Endodermal cell (in vitro differentiated cells): ENCODE measurements around the gene MCTS1. TPM values are rescaled to one million over a fixed set of nuclear protein-coding genes. Genes with fewer than 3 reads are reported as not detected.
A peak's percentile ranks its signal among the peaks of the same experiment; 100 is the strongest.

Experiments used
- DNase-seq: peaks from one replicate; pipeline ENCODE4 v3.0.0-alpha.2; 2017
- H3K27ac ChIP-seq: 2 replicates; pipeline ENCODE4 v1.5.1; 2013; ENCODE audit warnings: mild to moderate bottlenecking, low read depth, low read length, moderate library complexity
- H3K27me3 ChIP-seq: 2 replicates; pipeline ENCODE4 v1.6.1; 2013; ENCODE audit warnings: mild to moderate bottlenecking, low read length, moderate library complexity; ENCODE audit not compliant: insufficient read depth, control insufficient read depth, poor library complexity, severe bottlenecking
- H3K36me3 ChIP-seq: 2 replicates; pipeline ENCODE4 v1.7.0; 2013; ENCODE audit warnings: mild to moderate bottlenecking, low read length, moderate library complexity; ENCODE audit not compliant: control insufficient read depth, insufficient read depth
- H3K4me1 ChIP-seq: one replicate; pipeline ENCODE4 v1.7.0; 2013; ENCODE audit warnings: low read length; ENCODE audit not compliant: control insufficient read depth, insufficient read depth
- H3K4me3 ChIP-seq: 2 replicates; pipeline ENCODE4 v1.5.1; 2013; ENCODE audit warnings: mild to moderate bottlenecking, low read length, moderate library complexity
- H3K9ac ChIP-seq: 2 replicates; pipeline ENCODE4 v1.6.1; 2013; ENCODE audit warnings: mild to moderate bottlenecking, low read length, moderate library complexity; ENCODE audit not compliant: poor library complexity, severe bottlenecking; ENCODE audit errors: extremely low read depth
- H3K9me3 ChIP-seq: 2 replicates; pipeline ENCODE4 v1.6.1; 2013; ENCODE audit warnings: mild to moderate bottlenecking, low read length, moderate library complexity; ENCODE audit not compliant: control insufficient read depth
- H3K27ac Mint-ChIP-seq: 2 replicates; pipeline ENCODE4 v1.8.0; 2020; ENCODE audit warnings: mixed read lengths
- H3K27me3 Mint-ChIP-seq: 2 replicates; pipeline ENCODE4 v1.8.0; 2021; ENCODE audit warnings: mild to moderate bottlenecking, mixed read lengths; ENCODE audit not compliant: insufficient read depth
- H3K36me3 Mint-ChIP-seq: 2 replicates; pipeline ENCODE4 v1.8.0; 2020; ENCODE audit warnings: low read depth, mixed read lengths
- H3K4me1 Mint-ChIP-seq: 2 replicates; pipeline ENCODE4 v1.8.0; 2020; ENCODE audit warnings: mixed read lengths
- H3K4me3 Mint-ChIP-seq: 2 replicates; pipeline ENCODE4 v1.8.0; 2020; ENCODE audit warnings: mild to moderate bottlenecking, moderate library complexity, mixed read lengths
- H3K9me3 Mint-ChIP-seq: 2 replicates; pipeline ENCODE4 v1.8.0; 2020; ENCODE audit warnings: mild to moderate bottlenecking, mixed read lengths
- WGBS, 2 experiments: methylation state at CpG; one replicate each; pipeline versions ENCODE4 v1.1.5 to v1.1.7; 2013; ENCODE audit warnings: missing lambda C conversion rate in 2 of 2, mixed read lengths in 1 of 2; ENCODE audit not compliant: insufficient coverage in 1 of 2, insufficient read length in 1 of 2; 5-methylcytosine and 5-hydroxymethylcytosine counted together
- total RNA-seq, 2 donors: library from RNA; stranded (reverse); fragmentation: NEBNext Ultra II Directional in 1 of 2; extraction: Animal tissue kit (Norgen Biotek cat#: 25700) in 1 of 2; gene quantifications; 2 replicates in 1 of 2; 3 replicates in 1 of 2; pipeline ENCODE4 v1.2.1, GENCODE V29; 2021
- TF ChIP-seq, protein P1 (sequence below): fragments of 200-600 bp; sonication (generic); conservative IDR thresholded peaks from 2 replicates; pipeline ENCODE4 v1.5.0; 2021; ENCODE audit warnings: antibody characterized with exemption, mild to moderate bottlenecking

MCTS1 gene
- total RNA-seq, 2 donors from 2014 or later = 24.0 to 27.3 TPM

DNA sequence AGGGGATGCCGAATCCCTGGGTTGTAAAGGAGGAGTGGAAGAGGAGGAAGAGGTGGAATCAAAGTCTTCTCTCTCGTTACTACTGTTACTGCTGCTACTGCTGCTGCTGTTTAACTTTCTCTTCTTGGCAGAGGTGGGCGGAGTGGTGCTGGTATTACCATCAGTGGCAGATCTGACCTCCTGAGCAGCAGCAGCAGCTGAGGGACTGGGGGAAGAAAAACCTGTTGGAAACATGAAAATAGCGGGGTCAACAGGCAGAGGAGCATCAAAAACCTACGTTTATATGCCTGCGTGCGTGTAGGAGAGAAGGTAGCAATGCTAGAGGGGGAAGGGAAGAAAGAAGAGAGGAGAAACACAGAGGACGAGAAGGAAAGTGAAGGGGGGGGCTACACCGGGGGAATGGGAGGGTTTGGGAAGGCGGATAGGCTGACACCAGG lies 43.5 kb upstream of the MCTS1 start:
- Histone ChIP-seq H3K9me3 (no peaks in the 10 kb centered on the region), H3K9ac (peak overlapping the region; percentile 88), H3K27ac (peak overlapping the region; percentile 97), H3K27me3 (no peaks in the 10 kb centered on the region), H3K4me3 (peak overlapping the region; percentile 93), H3K4me1 (no peaks in the 10 kb centered on the region), H3K36me3 (peaks cover 14% of the 10 kb centered on the region)
- peak overlapping the region; percentile 80 for H3K4me3 Mint-ChIP-seq
- peaks cover 13% of the 10 kb centered on the region for H3K36me3 Mint-ChIP-seq
- H3K27me3 Mint-ChIP-seq = no peaks in the 10 kb centered on the region
- H3K27ac Mint-ChIP-seq = peak overlapping the region; percentile 93
- 0 to 7% methylated on average over 3 to 8 of the region's 10 CpGs for WGBS, 2 experiments
- H3K4me1 Mint-ChIP-seq = peaks cover 6% of the 10 kb centered on the region
- DNase-seq = no peak
- H3K9me3 Mint-ChIP-seq = peaks cover 42% of the 10 kb centered on the region
- TF ChIP-seq, protein P1, sequence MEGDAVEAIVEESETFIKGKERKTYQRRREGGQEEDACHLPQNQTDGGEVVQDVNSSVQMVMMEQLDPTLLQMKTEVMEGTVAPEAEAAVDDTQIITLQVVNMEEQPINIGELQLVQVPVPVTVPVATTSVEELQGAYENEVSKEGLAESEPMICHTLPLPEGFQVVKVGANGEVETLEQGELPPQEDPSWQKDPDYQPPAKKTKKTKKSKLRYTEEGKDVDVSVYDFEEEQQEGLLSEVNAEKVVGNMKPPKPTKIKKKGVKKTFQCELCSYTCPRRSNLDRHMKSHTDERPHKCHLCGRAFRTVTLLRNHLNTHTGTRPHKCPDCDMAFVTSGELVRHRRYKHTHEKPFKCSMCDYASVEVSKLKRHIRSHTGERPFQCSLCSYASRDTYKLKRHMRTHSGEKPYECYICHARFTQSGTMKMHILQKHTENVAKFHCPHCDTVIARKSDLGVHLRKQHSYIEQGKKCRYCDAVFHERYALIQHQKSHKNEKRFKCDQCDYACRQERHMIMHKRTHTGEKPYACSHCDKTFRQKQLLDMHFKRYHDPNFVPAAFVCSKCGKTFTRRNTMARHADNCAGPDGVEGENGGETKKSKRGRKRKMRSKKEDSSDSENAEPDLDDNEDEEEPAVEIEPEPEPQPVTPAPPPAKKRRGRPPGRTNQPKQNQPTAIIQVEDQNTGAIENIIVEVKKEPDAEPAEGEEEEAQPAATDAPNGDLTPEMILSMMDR = no peak

DNA sequence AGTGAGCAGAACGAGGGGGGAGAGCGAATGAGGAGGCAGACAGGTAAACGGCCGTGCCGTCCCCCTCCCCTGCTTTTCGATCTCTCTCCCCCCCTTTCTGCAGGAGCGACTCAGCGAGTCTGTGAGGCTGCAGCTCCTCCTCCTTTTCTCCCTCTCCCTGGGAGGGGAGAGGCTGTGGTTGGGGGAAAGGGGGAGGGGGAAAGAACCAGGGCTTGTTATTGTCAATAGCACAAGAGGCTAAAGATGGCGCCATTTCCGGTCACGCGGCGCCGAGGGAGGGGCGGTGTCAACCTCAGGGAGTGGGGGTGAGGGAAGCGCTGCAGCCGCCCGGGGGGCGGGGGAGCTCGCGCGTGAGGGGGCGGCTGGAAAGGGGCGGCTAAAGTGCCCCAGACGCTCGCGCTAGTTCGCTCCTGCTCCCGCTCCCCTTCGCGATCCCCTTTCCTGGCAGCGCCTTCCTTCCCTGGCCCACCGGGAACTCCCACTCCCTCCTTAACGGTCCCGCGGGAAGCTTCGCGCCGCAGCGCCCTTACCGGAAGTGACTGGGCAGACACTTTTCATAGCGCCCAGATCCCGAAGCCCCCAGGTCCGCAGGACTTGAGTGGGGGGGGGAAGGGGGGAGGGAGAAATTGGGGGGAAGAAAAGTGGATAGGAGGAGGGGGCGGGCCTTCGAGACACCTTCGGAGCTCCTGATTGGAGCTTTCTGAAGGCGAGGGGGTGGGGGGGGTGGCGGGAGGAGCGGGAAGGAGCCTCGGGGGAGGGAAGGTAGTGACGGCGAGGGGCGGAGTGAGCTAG lies 42.9 kb upstream of the MCTS1 start, which contains the start of gene CUL4B:
CUL4B (minus strand) TSS at position 121 of the 792 bp plus-strand sequence. CDS start 324 bp downstream, outside the sequence.
- WGBS, 2 experiments = 0% methylated on average over 29 of the region's 54 CpGs; no CpG with 5 or more reads in 1 of the 2 experiments
- Mint-ChIP-seq H3K9me3 (peaks cover 42% of the 10 kb centered on the region), H3K27ac (peak within 1 kb of the TSS; percentile 93), H3K27me3 (no peaks in the 10 kb centered on the region), H3K4me3 (peak within 1 kb of the TSS; percentile 80), H3K4me1 (peaks cover 6% of the 10 kb centered on the region), H3K36me3 (peaks cover 12% of the 10 kb centered on the region)
- Histone ChIP-seq H3K4me1 (no peaks in the 10 kb centered on the region), H3K9ac (peak within 1 kb of the TSS; percentile 88), H3K4me3 (peak within 1 kb of the TSS; percentile 93), H3K27ac (peak within 1 kb of the TSS; percentile 97), H3K36me3 (peaks cover 14% of the 10 kb centered on the region), H3K9me3 (no peaks in the 10 kb centered on the region), H3K27me3 (no peaks in the 10 kb centered on the region)
- peak; percentile 96 for DNase-seq
- TF ChIP-seq, protein P1 = no peak

DNA sequence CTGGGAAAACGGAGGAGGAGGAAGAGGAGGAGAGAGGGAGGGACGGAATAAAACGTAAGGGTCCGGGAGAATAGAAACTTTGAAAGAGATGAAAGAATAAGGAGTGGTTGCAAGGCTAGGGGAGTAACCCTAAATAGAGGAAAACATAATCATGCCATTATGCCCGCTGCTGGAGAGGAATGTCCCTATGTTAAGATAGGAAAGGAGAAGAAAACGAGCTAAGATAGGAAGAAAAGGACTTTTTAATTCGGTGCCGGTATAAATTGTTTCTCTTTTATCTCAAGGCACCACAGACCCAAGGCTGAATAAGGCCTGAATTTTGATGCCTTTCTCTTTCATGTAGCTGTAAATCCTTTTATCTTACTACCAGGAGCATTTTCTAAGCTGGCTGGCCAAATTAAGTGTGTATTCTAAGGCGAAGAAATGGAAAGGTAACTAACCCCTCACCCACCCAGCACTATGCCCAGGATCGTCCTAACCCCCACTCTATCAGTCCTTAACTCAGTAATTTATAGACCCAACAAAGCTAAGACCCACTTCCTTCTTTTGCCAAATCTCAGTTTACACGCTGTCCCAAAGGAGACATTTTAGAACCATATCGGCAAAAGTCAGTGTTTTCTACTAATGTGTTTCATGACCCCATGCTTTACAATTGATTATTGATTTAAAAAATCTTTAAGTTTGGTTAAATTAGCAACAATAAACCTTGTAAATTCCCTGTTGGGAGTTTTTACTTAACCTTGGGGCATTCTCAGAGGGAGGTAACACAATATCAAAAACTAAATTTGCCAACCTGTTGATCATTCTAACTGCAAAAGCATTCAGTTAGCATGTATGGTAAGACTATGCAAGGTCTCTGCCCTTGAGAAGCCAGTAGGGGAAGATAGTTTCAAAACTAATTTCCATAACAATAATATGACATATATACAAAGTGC lies 42.0 kb upstream of the MCTS1 start:
- Histone ChIP-seq H3K27ac (peak overlapping the region; percentile 66), H3K9ac (peak overlapping the region; percentile 53)
- H3K9me3 Mint-ChIP-seq = peaks cover 47% of the 10 kb centered on the region

More for the DNA sequence above, 42.0 kb upstream of the MCTS1 start:
- H3K27me3 ChIP-seq = no peaks in the 10 kb centered on the region
- peaks cover 9% of the 10 kb centered on the region for H3K36me3 ChIP-seq
- Mint-ChIP-seq H3K36me3 (peaks cover 7% of the 10 kb centered on the region), H3K27me3 (no peaks in the 10 kb centered on the region), H3K27ac (peak overlapping the region; percentile 93), H3K4me3 (peak overlapping the region; percentile 80), H3K4me1 (peaks cover 6% of the 10 kb centered on the region)
- no peaks in the 10 kb centered on the region for H3K4me1 ChIP-seq
- TF ChIP-seq, protein P1 = no peak
- peak overlapping the region; percentile 93 for H3K4me3 ChIP-seq
- 0 to 8% methylated on average over 2 to 11 of the region's 12 CpGs for WGBS, 2 experiments
- H3K9me3 ChIP-seq = no peaks in the 10 kb centered on the region
- no peak for DNase-seq
